CD4-positive, alpha-beta T cell treated with Interleukin-1 beta for 1 hour (primary cell): ENCODE results near the gene CARD14.
A peak's percentile ranks its signal among the peaks of the same experiment; 100 is the strongest.
"Not testable (repeated sequence)": the region's sequence is repeated elsewhere in the genome, so short reads cannot be mapped to it uniquely, and the experiment has no call there.

ENCODE experiments used
- DNase-seq, 2 donors: peaks; one replicate each; pipeline ENCODE4 v3.0.0-alpha.2; 2020 to 2022

CARD14 gene

GRCh38 chr17:80187090-80187489 is 17.3 kb downstream of the CARD14 start:
- no peak for DNase-seq

DNA sequence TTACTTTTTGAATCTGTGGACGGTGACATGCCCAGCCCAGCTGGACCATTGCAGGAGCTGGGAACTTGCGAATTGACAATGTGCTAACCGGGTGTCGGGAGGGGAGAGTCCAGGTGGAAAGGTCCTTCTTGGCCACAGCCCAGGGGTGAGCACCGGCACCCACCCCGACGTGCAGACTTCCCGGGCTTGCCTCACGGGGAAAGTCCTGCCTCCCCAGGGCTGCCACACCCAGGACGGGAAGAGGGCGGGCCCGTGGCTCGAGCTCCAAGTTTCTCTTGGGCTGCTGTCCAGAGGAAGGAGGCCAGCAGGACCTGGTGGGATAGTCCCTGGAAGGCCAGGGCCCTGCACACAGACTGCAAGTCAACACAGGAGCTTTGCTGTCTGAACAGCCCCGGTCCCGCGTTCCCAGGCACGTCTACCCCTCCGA is 17.7 kb downstream of the CARD14 start:
- DNase-seq = no peak

GRCh38 chr17:80189611-80190010 is 19.8 kb downstream of the CARD14 start:
- DNase-seq = no peak

- no peak for DNase-seq
These were observed 20.9 kb downstream of the CARD14 start for GRCh38 chr17:80190716-80191115.

- no peak for DNase-seq
These were observed 21.4 kb downstream of the CARD14 start for GRCh38 chr17:80191192-80191591.

GRCh38 chr17:80191865-80192661 is 22.2 kb downstream of the CARD14 start:
- no peak for DNase-seq

- no peak for DNase-seq
These were observed 25.3 kb downstream of the CARD14 start for GRCh38 chr17:80195141-80195540.

GRCh38 chr17:80195671-80196529 is 26.1 kb downstream of the CARD14 start:
- DNase-seq = peak; percentile 55 to 69

DNA sequence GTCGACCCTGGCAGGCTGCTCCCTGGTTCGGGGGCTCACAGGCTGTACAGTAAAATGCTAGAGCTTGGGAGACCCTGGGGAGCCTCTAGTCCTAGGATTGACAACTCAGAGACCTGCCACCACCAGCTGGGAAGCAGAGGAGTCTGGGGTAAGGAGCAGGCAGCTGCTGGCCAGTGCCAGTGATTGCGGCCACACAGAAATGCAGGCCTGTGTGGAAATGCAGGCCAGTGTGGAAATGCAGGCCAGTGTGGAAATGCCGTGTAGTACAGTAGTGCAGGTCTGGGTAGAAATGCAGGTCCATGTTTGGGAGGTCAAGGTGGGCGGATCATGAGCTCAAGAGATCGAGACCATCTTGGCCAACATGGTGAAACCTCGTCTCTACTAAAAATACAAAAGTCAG is 26.8 kb downstream of the CARD14 start:
- DNase-seq = no peak

GRCh38 chr17:80198144-80198661 is 28.4 kb downstream of the CARD14 start:
- no peak for DNase-seq

DNA sequence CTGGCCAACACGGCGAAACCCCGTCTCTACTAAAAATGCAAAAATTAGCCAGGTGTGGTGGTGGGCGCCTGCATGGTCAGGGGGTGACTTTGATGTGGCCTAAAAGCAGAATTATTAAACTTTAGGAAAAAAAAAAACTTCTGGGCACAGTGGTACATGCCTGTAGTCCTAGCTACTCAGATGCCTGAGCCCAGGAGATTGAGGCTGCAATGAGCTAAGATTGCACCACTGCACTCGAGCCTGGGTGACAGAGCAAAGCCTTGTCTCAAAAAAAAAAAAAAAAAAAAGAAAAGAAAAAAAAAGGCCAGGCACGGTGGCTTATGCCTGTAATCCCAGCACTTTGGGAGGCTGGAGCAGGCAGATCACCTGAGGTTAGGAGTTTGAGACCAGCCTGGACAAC is 29.5 kb downstream of the CARD14 start:
- not testable (repeated sequence) for DNase-seq

DNA sequence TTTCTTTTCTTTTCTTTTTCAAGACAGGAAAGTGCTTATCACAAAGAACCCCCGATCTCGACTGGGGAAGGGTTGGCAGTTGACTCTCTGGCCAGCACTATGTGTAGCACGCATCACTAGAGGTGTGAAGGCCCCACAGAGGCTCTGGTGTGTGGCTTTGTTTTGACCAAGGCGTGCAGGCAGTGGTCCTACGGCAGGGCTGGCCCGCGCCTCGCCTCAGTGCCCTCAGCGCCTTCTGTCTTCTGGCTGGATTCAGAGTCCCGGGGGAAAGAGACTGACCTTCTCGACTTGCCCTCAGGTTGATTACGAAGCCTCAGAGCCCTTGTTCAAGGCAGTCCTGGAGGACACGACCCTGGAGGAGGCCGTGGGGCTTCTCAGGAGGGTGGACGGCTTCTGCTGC is 31.6 kb downstream of the CARD14 start:
- no peak for DNase-seq

- DNase-seq = no peak
These were observed 32.4 kb downstream of the CARD14 start for GRCh38 chr17:80202197-80202596.

DNA sequence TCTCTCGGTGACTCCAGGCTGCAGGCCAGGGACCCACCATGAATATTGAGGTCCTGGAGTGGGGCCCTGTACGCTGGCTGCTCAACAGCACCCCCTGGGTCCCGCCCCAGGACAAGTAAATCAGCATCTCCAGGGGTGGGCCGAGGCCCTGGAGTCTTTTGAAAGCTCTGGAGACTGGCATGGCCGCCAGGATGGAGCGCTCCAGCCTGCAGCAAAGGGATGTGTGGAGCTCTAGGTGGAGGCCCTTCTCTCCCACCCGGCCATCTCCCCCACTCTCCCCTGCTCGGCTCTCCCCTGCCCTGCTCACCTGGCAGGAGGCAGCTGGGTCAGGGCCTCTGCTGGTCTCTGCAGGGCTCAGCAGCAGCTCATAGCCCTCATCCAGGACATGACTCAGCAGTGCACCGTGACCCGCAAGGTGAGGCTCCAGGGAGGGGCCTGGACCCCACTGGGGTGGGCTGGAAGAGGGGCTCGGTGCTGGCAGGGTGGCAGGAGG is 33.7 kb downstream of the CARD14 start:
- DNase-seq = no peak

- DNase-seq = no peak
These were observed 35.0 kb downstream of the CARD14 start for GRCh38 chr17:80204626-80205468.

DNA sequence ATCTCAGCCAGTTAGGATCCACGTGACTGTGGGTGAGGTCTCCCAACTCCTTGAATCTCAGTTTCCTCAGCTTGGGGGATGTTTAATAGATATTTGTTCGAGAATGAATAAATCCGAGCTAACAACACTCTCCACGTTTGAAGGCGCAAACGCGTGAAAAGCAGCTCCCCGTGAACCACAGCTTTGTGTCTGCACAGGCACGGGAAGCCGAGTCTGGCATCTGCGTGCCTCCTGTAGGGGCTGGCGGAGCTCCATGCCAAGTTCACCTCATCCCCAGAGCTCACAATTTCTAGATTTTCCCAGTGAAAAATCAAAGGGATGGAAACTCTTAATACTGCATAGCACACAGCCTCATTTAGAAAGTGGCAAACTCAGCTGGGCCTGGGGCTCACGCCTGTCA is 36.0 kb downstream of the CARD14 start:
- DNase-seq = no peak

DNA sequence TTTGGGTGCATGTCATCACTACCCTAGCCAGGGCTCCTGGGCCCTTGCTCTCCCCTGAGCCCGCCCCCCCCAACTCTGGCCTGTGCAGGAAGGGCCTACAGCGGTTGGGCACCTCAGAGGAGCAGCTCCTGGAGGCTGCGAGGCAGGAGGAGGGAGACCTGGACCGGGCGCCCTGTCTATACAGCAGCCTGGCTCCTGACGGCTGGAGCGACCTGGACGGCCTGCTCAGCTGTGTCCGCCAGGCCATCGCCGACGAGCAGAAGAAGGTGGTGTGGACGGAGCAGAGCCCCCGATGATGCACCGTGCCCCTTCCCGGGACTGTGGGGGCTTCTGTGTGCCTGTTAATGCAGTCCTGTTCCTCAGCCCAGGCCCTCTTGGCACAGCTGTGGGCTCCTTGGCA is 38.2 kb downstream of the CARD14 start:
- no peak for DNase-seq

DNA sequence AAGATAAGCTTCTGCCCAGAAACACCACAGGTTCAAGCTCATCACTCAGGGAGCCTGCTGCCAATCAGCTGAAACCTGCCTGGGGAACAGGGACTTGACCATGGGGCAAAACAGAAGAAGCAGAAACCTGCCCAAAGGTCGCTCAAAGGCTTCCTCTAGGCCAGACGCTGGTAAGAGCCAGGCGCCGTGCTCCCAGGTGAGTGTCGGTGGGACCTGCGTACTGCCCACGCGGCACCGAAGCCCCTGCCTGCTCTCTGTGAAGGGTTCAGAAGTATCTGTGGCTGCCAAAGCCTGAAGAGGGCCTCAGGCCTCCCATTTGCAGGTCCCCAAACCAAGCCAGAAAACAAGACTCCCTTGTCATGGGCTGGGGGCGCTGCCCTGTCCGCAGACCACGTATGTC is 39.9 kb downstream of the CARD14 start:
- DNase-seq = no peak

DNA sequence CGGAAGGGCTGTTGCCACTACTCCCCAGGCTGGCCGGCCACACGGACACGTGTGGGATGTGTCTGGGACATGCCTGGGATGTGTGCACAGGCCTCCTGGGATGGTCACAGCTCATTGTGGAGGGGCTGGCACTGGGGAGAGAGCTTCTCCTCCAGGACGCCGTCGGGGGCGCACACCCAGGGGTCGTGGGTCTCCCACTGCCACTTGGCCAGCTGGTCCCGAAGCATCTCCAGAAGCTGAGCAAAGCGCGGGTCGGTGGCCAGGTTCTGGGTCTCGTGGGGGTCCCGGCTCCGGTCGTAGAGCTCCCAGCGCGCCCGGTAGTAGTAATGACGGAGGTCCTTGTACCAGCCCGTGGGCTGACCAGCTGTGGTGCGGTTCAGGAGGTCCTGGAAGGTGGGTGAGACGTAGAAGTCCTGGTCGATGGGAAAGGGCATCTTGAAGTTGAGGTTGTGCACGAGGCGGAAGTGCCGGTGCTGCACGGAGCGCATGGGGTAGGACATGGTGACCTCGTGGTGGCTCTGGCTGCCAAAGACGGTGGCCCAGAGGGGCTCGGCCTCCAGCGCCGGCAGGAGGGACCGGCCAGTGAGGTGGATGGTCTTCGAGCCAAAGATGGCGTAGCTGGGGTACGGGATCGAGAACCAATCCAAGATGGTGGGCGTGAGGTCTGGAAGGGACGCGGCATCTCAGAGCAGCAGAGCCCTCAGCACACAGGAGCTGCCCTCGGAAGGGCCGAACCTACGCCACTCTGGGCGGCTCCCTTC is 40.7 kb downstream of the CARD14 start:
- DNase-seq = no peak

GRCh38 chr17:80212109-80212508 is 42.3 kb downstream of the CARD14 start:
- no peak for DNase-seq

- no peak for DNase-seq
These were observed 42.7 kb downstream of the CARD14 start for GRCh38 chr17:80212511-80212910.
